Subcutaneous adipose tissue (tissue), 4 donors: ENCODE results near the gene CDH2. TPM values are rescaled to one million over a fixed set of nuclear protein-coding genes. Genes with fewer than 3 reads are reported as not detected.

ENCODE experiments used
- CTCF ChIP-seq: fragments of 450-650 bp; IDR thresholded peaks from one replicate; pipeline ENCODE4 v1.5.1; 2016; ENCODE audit warnings: low read depth, mild to moderate bottlenecking, control low read depth, antibody characterized with exemption, moderate library complexity
- total RNA-seq, 4 donors: library from RNA; depleted of rRNA; stranded (reverse); fragments of >200 nt; gene quantifications; one replicate each; pipeline ENCODE4 v1.1.0, GENCODE V29; 2016

CDH2 gene
- total RNA-seq, 4 donors from 2014 or later, result 0.22 to 0.49 TPM; not detected in 2

GRCh38 chr18:27991391-27991790, 185.5 kb downstream of the CDH2 start:
- no peak for TF ChIP-seq CTCF

GRCh38 chr18:27985832-27986231, 191.1 kb downstream of the CDH2 start:
- TF ChIP-seq CTCF, result no peak

GRCh38 chr18:27983780-27984179, 193.2 kb downstream of the CDH2 start:
- TF ChIP-seq CTCF, result no peak

GRCh38 chr18:27976806-27977408, 200.0 kb downstream of the CDH2 start:
- no peak for TF ChIP-seq CTCF

- TF ChIP-seq CTCF, result no peak
Measured at GRCh38 chr18:27970321-27970720, 206.6 kb downstream of the CDH2 start.

- TF ChIP-seq CTCF, result no peak
Measured at GRCh38 chr18:27969206-27969605, 207.7 kb downstream of the CDH2 start.

GRCh38 chr18:27967913-27968824, 208.8 kb downstream of the CDH2 start:
- TF ChIP-seq CTCF, result no peak
